ENCODE measurements around the gene DMWD. TPM values are rescaled to one million over a fixed set of nuclear protein-coding genes. Genes with fewer than 3 reads are reported as not detected.

DMWD gene
- total RNA-seq = 10 to 100 TPM; 21.1 to 59.5 (median 36.8) TPM
- polyA plus RNA-seq = 10 to 100 TPM; 13.2 to 30.4 (median 14.8) TPM

GRCh38 chr19:45792470-45793177, at the start of gene DMWD:
Gene DMWD, minus strand, starts transcription at chr19:45792845. Its CDS starts 89 bp downstream, at chr19:45792756.
- intact Hi-C loops (cut with DNase I) = loop anchor here (5.0 kb wide), 2 partner anchors 100 to 465 kb away; partner anchors contain the start of genes QPCTL and SNRPD2
- WGBS, 2 donors = 0 to 1% methylated on average over 86 of the region's 86 CpGs

GRCh38 chr19:45842198-45842597, 49.6 kb upstream of the DMWD start:
- intact Hi-C loops (cut with DNase I) = no loop called here
- DNase-seq = no peak
- Histone ChIP-seq H3K36me3 (peaks cover 27 to 100% (median 66%) of the 10 kb centered on the region in 4 donors), H3K4me3 (no peak overlapping the region), H3K27me3 (no peaks in the 10 kb centered on the region), H3K4me1 (no peaks in the 10 kb centered on the region), H3K27ac (no peak overlapping the region), H3K9me3 (no peaks in the 10 kb centered on the region)
- TF ChIP-seq CTCF (IDR thresholded peaks at IDR 0.05) (no peak), POLR2A (IDR thresholded peaks at IDR 0.05) (no peak), POLR2AphosphoS5 (IDR thresholded peaks at IDR 0.05) (no peak), EP300 (IDR thresholded peaks at IDR 0.05) (no peak)
- WGBS, 2 donors = 95 to 97% methylated on average over 14 of the region's 14 CpGs

More at GRCh38 chr19:45792470-45793177, at the start of gene DMWD:
- peak; percentile 9 to 65 (median 56) for TF ChIP-seq POLR2AphosphoS5 (IDR thresholded peaks at IDR 0.05)
- TF ChIP-seq EP300 (IDR thresholded peaks at IDR 0.05) = no peak
- TF ChIP-seq CTCF (IDR thresholded peaks at IDR 0.05) = no peak
- Histone ChIP-seq H3K27ac (peak within 1 kb of the TSS; percentile 72 to 92 (median 83)), H3K9me3 (no peaks in the 10 kb centered on the region), H3K27me3 (no peaks in the 10 kb centered on the region), H3K36me3 (peaks cover 0 to 33% (median 15%) of the 10 kb centered on the region in 4 donors), H3K4me1 (peaks cover 0 to 23% (median 19%) of the 10 kb centered on the region in 4 donors), H3K4me3 (peak within 1 kb of the TSS; percentile 56 to 86 (median 74))
- DNase-seq = peak; percentile 100

- Histone ChIP-seq H3K36me3 (peaks cover 57 to 100% (median 85%) of the 10 kb centered on the region in 4 donors), H3K27me3 (no peaks in the 10 kb centered on the region), H3K27ac (no peak overlapping the region), H3K4me1 (no peaks in the 10 kb centered on the region), H3K9me3 (no peaks in the 10 kb centered on the region), H3K4me3 (no peak overlapping the region)
- WGBS, 2 donors = 78 to 92% methylated on average over 7 of the region's 7 CpGs
- no peak for TF ChIP-seq POLR2AphosphoS5 (IDR thresholded peaks at IDR 0.05)
- TF ChIP-seq EP300 (IDR thresholded peaks at IDR 0.05) = no peak
- no peak for TF ChIP-seq POLR2A (IDR thresholded peaks at IDR 0.05)
- no peak for TF ChIP-seq CTCF (IDR thresholded peaks at IDR 0.05)
- DNase-seq = no peak
- intact Hi-C loops (cut with DNase I) = no loop called here
Observed at GRCh38 chr19:45834970-45835369, 42.3 kb upstream of the DMWD start.

- TF ChIP-seq POLR2AphosphoS5 (IDR thresholded peaks at IDR 0.05) = no peak
- DNase-seq = no peak
- Histone ChIP-seq H3K27me3 (no peaks in the 10 kb centered on the region), H3K4me3 (no peak overlapping the region), H3K9me3 (no peaks in the 10 kb centered on the region), H3K4me1 (peaks cover 0 to 6% (median 0%) of the 10 kb centered on the region in 4 donors), H3K27ac (no peak overlapping the region), H3K36me3 (peaks cover 58 to 100% (median 84%) of the 10 kb centered on the region in 4 donors)
- intact Hi-C loops (cut with DNase I) = no loop called here
- 95 to 96% methylated on average over 16 of the region's 16 CpGs for WGBS, 2 donors
Observed at GRCh38 chr19:45828945-45829344, 36.3 kb upstream of the DMWD start.

- 91 to 94% methylated on average over 9 of the region's 9 CpGs for WGBS, 2 donors
- Histone ChIP-seq H3K9me3 (no peaks in the 10 kb centered on the region), H3K36me3 (peaks cover 56 to 100% (median 81%) of the 10 kb centered on the region in 4 donors), H3K4me3 (no peak overlapping the region), H3K4me1 (peaks cover 0 to 8% (median 0%) of the 10 kb centered on the region in 4 donors), H3K27ac (no peak overlapping the region), H3K27me3 (no peaks in the 10 kb centered on the region)
- DNase-seq = no peak
- no peak for TF ChIP-seq POLR2A (IDR thresholded peaks at IDR 0.05)
- TF ChIP-seq CTCF (IDR thresholded peaks at IDR 0.05) = no peak
- TF ChIP-seq EP300 (IDR thresholded peaks at IDR 0.05) = no peak
- no peak for TF ChIP-seq POLR2AphosphoS5 (IDR thresholded peaks at IDR 0.05)
- intact Hi-C loops (cut with DNase I) = no loop called here
Observed at GRCh38 chr19:45828523-45828922, 35.9 kb upstream of the DMWD start.

All from sigmoid colon (tissue), 7 donors.